ENCODE results near the gene NUDT11. TPM values are rescaled to one million over a fixed set of nuclear protein-coding genes. Genes with fewer than 3 reads are reported as not detected.

NUDT11 gene
- total RNA-seq, 4 donors from 2014 or later = 0.40 to 2.4 (median 1.6) TPM

DNA sequence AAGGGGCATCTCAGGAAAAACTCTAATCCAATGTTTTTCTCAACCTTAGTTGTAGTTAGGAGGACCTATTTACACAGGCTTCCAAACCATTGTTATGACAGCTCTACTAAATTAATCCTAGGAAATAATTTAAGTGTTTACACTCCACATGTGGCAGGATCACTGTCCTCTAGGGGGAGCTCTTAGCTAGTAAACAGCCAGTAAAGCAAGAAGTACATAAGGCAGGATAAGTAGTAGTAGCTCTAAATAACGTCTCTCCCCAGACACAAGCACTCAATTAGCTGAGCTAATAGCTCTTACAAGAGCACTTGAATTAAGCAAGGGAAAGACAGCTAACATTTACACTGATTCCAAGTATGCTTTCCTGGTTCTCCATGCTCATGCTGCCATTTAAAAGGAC is 37.3 kb downstream of the NUDT11 start:
- 17% methylated on average over 1 of the region's 1 CpG for WGBS
- Histone ChIP-seq H3K36me3 (no peaks in the 10 kb centered on the region), H3K27ac (no peak overlapping the region), H3K9me3 (no peaks in the 10 kb centered on the region), H3K4me1 (no peaks in the 10 kb centered on the region), H3K4me3 (no peak overlapping the region), H3K27me3 (no peaks in the 10 kb centered on the region)
- no peak for DNase-seq (ENCODE audit: low spot score in 2 of 2)
- TF ChIP-seq POLR2AphosphoS5 (IDR thresholded peaks at IDR 0.05) (no peak), POLR2A (IDR thresholded peaks at IDR 0.05) (no peak), EP300 (IDR thresholded peaks at IDR 0.05) (no peak)
- TF ChIP-seq, protein P1, sequence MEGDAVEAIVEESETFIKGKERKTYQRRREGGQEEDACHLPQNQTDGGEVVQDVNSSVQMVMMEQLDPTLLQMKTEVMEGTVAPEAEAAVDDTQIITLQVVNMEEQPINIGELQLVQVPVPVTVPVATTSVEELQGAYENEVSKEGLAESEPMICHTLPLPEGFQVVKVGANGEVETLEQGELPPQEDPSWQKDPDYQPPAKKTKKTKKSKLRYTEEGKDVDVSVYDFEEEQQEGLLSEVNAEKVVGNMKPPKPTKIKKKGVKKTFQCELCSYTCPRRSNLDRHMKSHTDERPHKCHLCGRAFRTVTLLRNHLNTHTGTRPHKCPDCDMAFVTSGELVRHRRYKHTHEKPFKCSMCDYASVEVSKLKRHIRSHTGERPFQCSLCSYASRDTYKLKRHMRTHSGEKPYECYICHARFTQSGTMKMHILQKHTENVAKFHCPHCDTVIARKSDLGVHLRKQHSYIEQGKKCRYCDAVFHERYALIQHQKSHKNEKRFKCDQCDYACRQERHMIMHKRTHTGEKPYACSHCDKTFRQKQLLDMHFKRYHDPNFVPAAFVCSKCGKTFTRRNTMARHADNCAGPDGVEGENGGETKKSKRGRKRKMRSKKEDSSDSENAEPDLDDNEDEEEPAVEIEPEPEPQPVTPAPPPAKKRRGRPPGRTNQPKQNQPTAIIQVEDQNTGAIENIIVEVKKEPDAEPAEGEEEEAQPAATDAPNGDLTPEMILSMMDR (IDR thresholded peaks at IDR 0.05) = no peak

DNA sequence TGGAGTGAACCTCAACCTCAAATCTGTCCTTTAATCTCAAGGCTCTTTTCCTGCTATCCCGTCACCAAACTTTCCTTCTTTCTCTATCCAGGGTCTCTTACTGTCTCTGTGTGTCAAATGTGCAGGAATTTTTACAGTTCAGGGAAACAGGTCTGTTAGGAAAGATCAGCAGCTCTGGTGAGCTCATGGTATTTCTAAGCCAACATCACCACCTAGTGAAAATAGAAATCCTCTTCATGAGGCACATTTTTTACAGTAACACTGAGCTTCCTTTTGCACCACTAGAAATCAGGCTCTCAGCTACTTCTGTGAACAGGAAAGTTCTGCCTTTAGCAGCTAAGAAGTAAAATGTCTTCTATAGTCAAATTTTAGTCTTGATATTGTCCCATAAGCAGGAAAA is 39.6 kb downstream of the NUDT11 start:
- 4% methylated on average over 1 of the region's 1 CpG for WGBS

DNA sequence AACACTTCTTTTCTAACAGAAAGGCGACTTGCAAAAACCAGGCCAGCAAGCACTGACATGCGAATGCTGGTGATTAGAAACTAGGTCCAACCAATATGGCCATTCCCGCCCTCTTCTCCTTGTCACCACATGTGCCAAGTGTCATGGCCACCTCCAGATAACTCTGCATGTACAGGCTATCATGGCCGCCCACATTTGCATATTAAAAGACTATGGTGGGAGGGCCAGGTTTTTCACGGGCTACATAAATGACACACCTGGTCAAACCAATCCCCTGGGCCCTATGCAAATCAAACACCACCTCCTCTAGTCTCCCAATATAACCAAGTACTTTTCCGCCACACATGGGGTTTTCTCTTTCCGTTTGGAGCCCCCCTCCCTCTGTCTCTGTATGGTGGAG is 40.1 kb downstream of the NUDT11 start:
- Histone ChIP-seq H3K27ac (no peak overlapping the region), H3K36me3 (no peaks in the 10 kb centered on the region), H3K4me1 (no peaks in the 10 kb centered on the region), H3K9me3 (no peaks in the 10 kb centered on the region), H3K4me3 (no peak overlapping the region), H3K27me3 (no peaks in the 10 kb centered on the region)
- 67% methylated on average over 7 of the region's 7 CpGs for WGBS
- TF ChIP-seq EP300 (IDR thresholded peaks at IDR 0.05) = no peak
- TF ChIP-seq, protein P1 (IDR thresholded peaks at IDR 0.05) = no peak
- TF ChIP-seq POLR2AphosphoS5 (IDR thresholded peaks at IDR 0.05) = no peak
- no peak for TF ChIP-seq POLR2A (IDR thresholded peaks at IDR 0.05)
- DNase-seq (ENCODE audit: low spot score in 2 of 2) = no peak

More for the DNA sequence above, 39.6 kb downstream of the NUDT11 start:
- Histone ChIP-seq H3K4me1 (no peaks in the 10 kb centered on the region), H3K36me3 (no peaks in the 10 kb centered on the region), H3K9me3 (no peaks in the 10 kb centered on the region), H3K4me3 (no peak overlapping the region), H3K27ac (no peak overlapping the region), H3K27me3 (no peaks in the 10 kb centered on the region)
- DNase-seq (ENCODE audit: low spot score in 2 of 2) = no peak
- TF ChIP-seq EP300 (IDR thresholded peaks at IDR 0.05) (no peak), POLR2A (IDR thresholded peaks at IDR 0.05) (no peak), POLR2AphosphoS5 (IDR thresholded peaks at IDR 0.05) (no peak)
- TF ChIP-seq, protein P1 (IDR thresholded peaks at IDR 0.05) = no peak

DNA sequence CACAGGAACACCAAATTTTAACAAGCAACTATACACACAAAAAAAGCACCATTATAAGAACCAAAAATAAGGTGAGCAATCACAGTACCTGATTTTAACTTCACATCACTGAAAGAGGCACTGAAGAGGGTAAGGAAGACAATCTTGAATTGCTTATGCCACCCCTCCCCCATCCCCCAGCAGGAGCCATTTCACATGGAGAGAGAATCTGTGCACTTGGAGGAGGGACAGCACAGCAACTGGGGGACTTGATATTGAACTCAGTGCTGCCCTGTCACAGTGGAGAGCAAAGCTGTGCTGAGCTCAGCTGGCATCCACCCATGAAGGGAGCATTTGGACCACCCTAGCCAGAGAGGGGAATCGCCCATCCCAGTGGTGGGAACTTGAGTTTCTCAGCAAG is 56.0 kb downstream of the NUDT11 start:
- DNase-seq (ENCODE audit: low spot score in 2 of 2) = no peak
- H3K36me3 ChIP-seq = no peaks in the 10 kb centered on the region
- no CpG with 5 or more reads among the region's 1 CpG for WGBS
- no peaks in the 10 kb centered on the region for H3K4me1 ChIP-seq
- TF ChIP-seq POLR2AphosphoS5 (IDR thresholded peaks at IDR 0.05) = no peak
- TF ChIP-seq, protein P1 (IDR thresholded peaks at IDR 0.05) = no peak
- TF ChIP-seq EP300 (IDR thresholded peaks at IDR 0.05) = no peak
- TF ChIP-seq POLR2A (IDR thresholded peaks at IDR 0.05) = no peak
- H3K27me3 ChIP-seq = no peaks in the 10 kb centered on the region
- H3K9me3 ChIP-seq = no peaks in the 10 kb centered on the region
- no peak overlapping the region for H3K4me3 ChIP-seq
- no peak overlapping the region for H3K27ac ChIP-seq

Other genes with a start within 250 kb of the NUDT11 start
- gene NUDT10, start 163.8 kb downstream of the NUDT11 start, total RNA-seq = 1 to 10 TPM in 1 of 4 donors, under 1 TPM in 3; 0.38 to 2.8 (median 0.74) TPM
- not detected for gene CENPVL3, start 122.3 kb upstream of the NUDT11 start, total RNA-seq
- gene CENPVL2, start 186.2 kb upstream of the NUDT11 start, total RNA-seq = not detected
- gene CENPVL1, start 213.9 kb upstream of the NUDT11 start, total RNA-seq = not detected
- gene GSPT2, start 246.8 kb upstream of the NUDT11 start, total RNA-seq = 1 to 10 TPM; 1.2 to 2.8 (median 1.8) TPM

Measured in suprapubic skin (tissue), 4 donors.